Keratinocyte (primary cell): ENCODE measurements around the gene FOXA2. TPM values are rescaled to one million over a fixed set of nuclear protein-coding genes. Genes with fewer than 3 reads are reported as not detected.

Experiments used
- DNase-seq: peaks from one replicate; pipeline ENCODE4 v3.0.0-alpha.2; 2011; ENCODE audit warnings: low read depth, missing footprints, low spot score
- FAIRE-seq: peaks from 2 replicates; lab custom pipeline; 2011; peaks lifted over from hg19 to GRCh38; lab: Jason Lieb, UNC
- H2AFZ ChIP-seq: 2 replicates; pipeline ENCODE4 v1.6.0; 2012; ENCODE audit warnings: low read length, control low read depth, inconsistent platforms; ENCODE audit not compliant: control insufficient read depth
- H3K27ac ChIP-seq: 2 replicates; pipeline ENCODE4 v1.5.1; 2011; ENCODE audit warnings: low read length; ENCODE audit not compliant: control insufficient read depth, insufficient read depth
- H3K27me3 ChIP-seq: 3 replicates; pipeline ENCODE4 v1.6.0; 2011; ENCODE audit warnings: low read length; ENCODE audit not compliant: control insufficient read depth, insufficient read depth; ENCODE audit errors: extremely low read depth
- H3K36me3 ChIP-seq, 2 experiments: 2 replicates in 1 of 2; 3 replicates in 1 of 2; pipeline ENCODE4 v1.5.1; 2011; ENCODE audit warnings: low read length in 2 of 2, mild to moderate bottlenecking in 1 of 2; ENCODE audit not compliant: control insufficient read depth in 2 of 2, insufficient read depth in 2 of 2; ENCODE audit errors: extremely low read depth in 1 of 2
- H3K4me1 ChIP-seq: 3 replicates; pipeline ENCODE4 v1.5.1; 2011; ENCODE audit warnings: low read length; ENCODE audit not compliant: control insufficient read depth, insufficient read depth; ENCODE audit errors: extremely low read depth
- H3K4me2 ChIP-seq: 3 replicates; pipeline ENCODE4 v1.6.0; 2011; ENCODE audit warnings: low read depth, low read length; ENCODE audit not compliant: control insufficient read depth, insufficient read depth; ENCODE audit errors: extremely low read depth
- H3K4me3 ChIP-seq, 3 experiments: fragments of 200-600 bp in 1 of 3; sonication (generic) in 1 of 3; 2 replicates in 2 of 3; 3 replicates in 1 of 3; pipeline ENCODE4 v1.5.1; 2011 to 2016; ENCODE audit warnings: low read length in 3 of 3, mild to moderate bottlenecking in 3 of 3, control low read depth in 2 of 3, inconsistent platforms in 1 of 3, low read depth in 1 of 3, mixed read lengths in 1 of 3, mixed run types in 1 of 3, moderate library complexity in 1 of 3; ENCODE audit not compliant: control insufficient read depth in 2 of 3, insufficient read depth in 2 of 3; ENCODE audit errors: extremely low read depth in 1 of 3
- H3K79me2 ChIP-seq: 2 replicates; pipeline ENCODE4 v1.6.0; 2012; ENCODE audit warnings: low read length; ENCODE audit not compliant: control insufficient read depth, insufficient read depth
- H3K9ac ChIP-seq: 3 replicates; pipeline ENCODE4 v1.6.0; 2011; ENCODE audit warnings: low read length; ENCODE audit not compliant: control insufficient read depth, insufficient read depth; ENCODE audit errors: extremely low read depth
- H3K9me1 ChIP-seq: 3 replicates; pipeline ENCODE4 v1.6.0; 2011; ENCODE audit warnings: low read length; ENCODE audit not compliant: control insufficient read depth, insufficient read depth; ENCODE audit errors: extremely low read depth
- H3K9me3 ChIP-seq: 2 replicates; pipeline ENCODE4 v1.5.1; 2012; ENCODE audit warnings: low read depth, low read length; ENCODE audit not compliant: control insufficient read depth
- H4K20me1 ChIP-seq: 3 replicates; pipeline ENCODE4 v1.6.0; 2011; ENCODE audit warnings: low read length; ENCODE audit not compliant: control insufficient read depth, insufficient read depth; ENCODE audit errors: extremely low read depth
- CTCF ChIP-seq, 3 experiments: IDR thresholded peaks in 1 of 3; conservative IDR thresholded peaks in 1 of 3; optimal IDR thresholded peaks in 1 of 3; 2 replicates in 2 of 3; 3 replicates in 1 of 3; pipeline versions ENCODE3 to v1.5.1; 2011; ENCODE audit warnings: low read length in 3 of 3, mild to moderate bottlenecking in 3 of 3, moderate library complexity in 2 of 3, control low read depth in 1 of 3, inconsistent platforms in 1 of 3; ENCODE audit not compliant: insufficient read depth in 2 of 3; ENCODE audit errors: extremely low read depth in 1 of 3
- EZH2 ChIP-seq: IDR thresholded peaks from one replicate; pipeline ENCODE4 v1.6.1; 2012; ENCODE audit warnings: inconsistent platforms, mild to moderate bottlenecking, low read length, moderate library complexity
- dilution Hi-C: fragments of 300-500 bp; cut with MboI; formaldehyde crosslinking; loops from one replicate; pipeline ENCODE4 v1.7.0; 2020; ENCODE audit warnings: low sequenced_read_pairs; ENCODE audit not compliant: extremely low pct_ligation_motif_present
- polyA plus RNA-seq, 5 experiments: library from polyadenylated mRNA; depleted of rRNA in 3 of 5; stranded (reverse) in 3 of 5; stranded (forward) in 1 of 5; unstranded in 1 of 5; fragments of >200 nt; gene quantifications; 1 replicate in 1 of 5; 2 replicates in 3 of 5; 3 replicates in 1 of 5; pipeline versions ENCODE4 v1.2.1 to v1.2.3, GENCODE V29; 2011 to 2012; ENCODE audit warnings: missing spikeins in 2 of 5, low read depth in 1 of 5, low replicate concordance in 1 of 5

Gene FOXA2
- polyA plus RNA-seq, 1 donor (not counting 4 experiments of a cell fraction or from before 2014, with no cell fraction given), result 0.16 TPM

DNA sequence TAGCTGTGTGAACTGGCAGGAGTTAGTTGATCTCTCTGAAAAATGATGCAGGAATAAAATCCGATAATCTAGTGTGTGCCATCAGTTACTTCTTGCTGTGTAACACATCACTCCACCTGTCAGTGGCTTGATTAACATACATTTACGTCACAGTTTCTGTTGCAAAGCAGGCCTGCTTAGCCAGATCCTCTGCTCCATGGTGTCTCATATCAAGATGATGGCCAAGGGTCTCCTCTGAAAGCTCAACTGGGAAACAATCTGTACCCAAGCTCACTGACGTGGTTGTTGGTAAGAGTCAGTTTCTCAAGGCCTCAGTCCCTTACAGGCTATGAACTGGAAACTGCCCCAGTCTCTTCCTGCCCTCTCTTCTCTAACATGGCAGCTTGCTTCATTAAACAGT is 51.8 kb downstream of the FOXA2 start:
- Histone ChIP-seq H3K9me3 (no peaks in the 10 kb centered on the region), H3K27me3 (peaks cover 6% of the 10 kb centered on the region), H4K20me1 (no peaks in the 10 kb centered on the region), H3K79me2 (no peaks in the 10 kb centered on the region), H3K4me2 (no peak overlapping the region), H2AFZ (no peak overlapping the region), H3K27ac (no peak overlapping the region), H3K36me3 (no peaks in the 10 kb centered on the region), H3K4me3 (no peak overlapping the region), H3K9ac (no peak overlapping the region), H3K4me1 (no peaks in the 10 kb centered on the region), H3K9me1 (no peaks in the 10 kb centered on the region)
- TF ChIP-seq CTCF (optimal IDR thresholded peaks at IDR 0.05 in 1 of 3, IDR thresholded peaks at IDR 0.05 in 1 of 3, conservative IDR thresholded peaks at IDR 0.05 in 1 of 3; ENCODE audit: extremely low read depth in 1 of 3, insufficient read depth in 2 of 3, low read length in 3 of 3) (no peak), EZH2 (no peak)
- FAIRE-seq (no peak), DNase-seq (no peak)
- dilution Hi-C loops, result no loop called here

DNA sequence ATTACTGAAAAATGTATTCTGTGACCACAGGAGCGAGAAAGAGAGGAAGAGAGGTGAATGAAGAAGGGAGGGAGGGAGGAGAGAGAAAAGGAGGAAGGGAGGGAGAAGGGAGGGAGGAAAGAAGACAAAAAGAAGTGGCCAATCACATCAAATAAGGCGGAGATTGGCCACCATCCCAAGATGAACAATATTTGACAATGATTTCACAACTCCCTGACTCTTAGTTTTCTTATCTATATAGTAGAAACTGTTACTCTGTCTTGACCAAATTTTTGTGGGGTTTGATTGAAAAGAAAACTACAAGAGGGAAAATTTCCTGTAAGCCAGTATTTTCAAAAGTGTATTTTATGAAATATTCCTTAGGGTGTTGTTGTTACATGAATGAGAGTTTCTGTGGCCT is 52.6 kb downstream of the FOXA2 start:
- Histone ChIP-seq H4K20me1 (no peaks in the 10 kb centered on the region), H3K4me1 (no peaks in the 10 kb centered on the region), H3K9me1 (no peaks in the 10 kb centered on the region), H3K4me2 (no peak overlapping the region), H3K27ac (no peak overlapping the region), H3K27me3 (peaks cover 6% of the 10 kb centered on the region), H3K9ac (no peak overlapping the region), H3K4me3 (no peak overlapping the region), H3K9me3 (no peaks in the 10 kb centered on the region), H3K36me3 (no peaks in the 10 kb centered on the region), H2AFZ (no peak overlapping the region), H3K79me2 (no peaks in the 10 kb centered on the region)
- no peak for DNase-seq
- dilution Hi-C loops, result no loop called here
- FAIRE-seq, result no peak
- TF ChIP-seq EZH2, result no peak
- TF ChIP-seq CTCF (optimal IDR thresholded peaks at IDR 0.05 in 1 of 3, IDR thresholded peaks at IDR 0.05 in 1 of 3, conservative IDR thresholded peaks at IDR 0.05 in 1 of 3; ENCODE audit: extremely low read depth in 1 of 3, insufficient read depth in 2 of 3, low read length in 3 of 3), result no peak
